Measurements from ENCODE around the gene CACNA1I.

The CACNA1I gene

GRCh38 chr22:39724390-39724789 is 153.8 kb downstream of the CACNA1I start:
- H3K36me3 ChIP-seq (ENCODE audit: control insufficient read depth, insufficient read depth, low read length) = no peaks in the 10 kb centered on the region
- no peak overlapping the region for H3K27ac ChIP-seq (ENCODE audit: insufficient read depth, low read length, poor library complexity, severe bottlenecking)
- no peak overlapping the region for H3K4me3 ChIP-seq (ENCODE audit: insufficient read depth, low read depth, low read length, poor library complexity, severe bottlenecking)
- no peaks in the 10 kb centered on the region for H3K27me3 ChIP-seq (replicated peaks; ENCODE audit: control insufficient read depth, insufficient read depth, low read length, poor library complexity, severe bottlenecking)
- no peak for DNase-seq
- no peaks in the 10 kb centered on the region for H3K4me1 ChIP-seq (ENCODE audit: control insufficient read depth, insufficient read depth, low read length, poor library complexity, severe bottlenecking)
- H3K9me3 ChIP-seq (ENCODE audit: control insufficient read depth, low read length) = no peaks in the 10 kb centered on the region

GRCh38 chr22:39724857-39725256 is 154.3 kb downstream of the CACNA1I start:
- no peaks in the 10 kb centered on the region for H3K36me3 ChIP-seq (ENCODE audit: control insufficient read depth, insufficient read depth, low read length)
- H3K4me3 ChIP-seq (ENCODE audit: insufficient read depth, low read depth, low read length, poor library complexity, severe bottlenecking) = no peak overlapping the region
- no peak for DNase-seq
- H3K4me1 ChIP-seq (ENCODE audit: control insufficient read depth, insufficient read depth, low read length, poor library complexity, severe bottlenecking) = no peaks in the 10 kb centered on the region
- no peaks in the 10 kb centered on the region for H3K9me3 ChIP-seq (ENCODE audit: control insufficient read depth, low read length)
- no peaks in the 10 kb centered on the region for H3K27me3 ChIP-seq (replicated peaks; ENCODE audit: control insufficient read depth, insufficient read depth, low read length, poor library complexity, severe bottlenecking)
- no peak overlapping the region for H3K27ac ChIP-seq (ENCODE audit: insufficient read depth, low read length, poor library complexity, severe bottlenecking)

GRCh38 chr22:39725351-39726035 is 154.9 kb downstream of the CACNA1I start:
- H3K27me3 ChIP-seq (replicated peaks; ENCODE audit: control insufficient read depth, insufficient read depth, low read length, poor library complexity, severe bottlenecking) = no peaks in the 10 kb centered on the region
- H3K4me1 ChIP-seq (ENCODE audit: control insufficient read depth, insufficient read depth, low read length, poor library complexity, severe bottlenecking) = no peaks in the 10 kb centered on the region
- DNase-seq = no peak
- no peaks in the 10 kb centered on the region for H3K36me3 ChIP-seq (ENCODE audit: control insufficient read depth, insufficient read depth, low read length)
- no peak overlapping the region for H3K4me3 ChIP-seq (ENCODE audit: insufficient read depth, low read depth, low read length, poor library complexity, severe bottlenecking)
- no peak overlapping the region for H3K27ac ChIP-seq (ENCODE audit: insufficient read depth, low read length, poor library complexity, severe bottlenecking)
- H3K9me3 ChIP-seq (ENCODE audit: control insufficient read depth, low read length) = no peaks in the 10 kb centered on the region

- Histone ChIP-seq H3K27ac (ENCODE audit: insufficient read depth, low read length, poor library complexity, severe bottlenecking) (no peak overlapping the region), H3K36me3 (ENCODE audit: control insufficient read depth, insufficient read depth, low read length) (no peaks in the 10 kb centered on the region), H3K9me3 (ENCODE audit: control insufficient read depth, low read length) (no peaks in the 10 kb centered on the region), H3K4me1 (ENCODE audit: control insufficient read depth, insufficient read depth, low read length, poor library complexity, severe bottlenecking) (no peaks in the 10 kb centered on the region), H3K27me3 (replicated peaks; ENCODE audit: control insufficient read depth, insufficient read depth, low read length, poor library complexity, severe bottlenecking) (no peaks in the 10 kb centered on the region), H3K4me3 (ENCODE audit: insufficient read depth, low read depth, low read length, poor library complexity, severe bottlenecking) (no peak overlapping the region)
- no peak for DNase-seq
Observed at GRCh38 chr22:39727541-39727940, 157.0 kb downstream of the CACNA1I start.

- Histone ChIP-seq H3K27me3 (replicated peaks; ENCODE audit: control insufficient read depth, insufficient read depth, low read length, poor library complexity, severe bottlenecking) (no peaks in the 10 kb centered on the region), H3K4me3 (ENCODE audit: insufficient read depth, low read depth, low read length, poor library complexity, severe bottlenecking) (no peak overlapping the region), H3K27ac (ENCODE audit: insufficient read depth, low read length, poor library complexity, severe bottlenecking) (no peak overlapping the region), H3K9me3 (ENCODE audit: control insufficient read depth, low read length) (no peaks in the 10 kb centered on the region), H3K36me3 (ENCODE audit: control insufficient read depth, insufficient read depth, low read length) (no peaks in the 10 kb centered on the region), H3K4me1 (ENCODE audit: control insufficient read depth, insufficient read depth, low read length, poor library complexity, severe bottlenecking) (no peaks in the 10 kb centered on the region)
- DNase-seq = no peak
Observed at GRCh38 chr22:39728236-39728860, 157.8 kb downstream of the CACNA1I start.

- no peaks in the 10 kb centered on the region for H3K27me3 ChIP-seq (replicated peaks; ENCODE audit: control insufficient read depth, insufficient read depth, low read length, poor library complexity, severe bottlenecking)
- no peaks in the 10 kb centered on the region for H3K36me3 ChIP-seq (ENCODE audit: control insufficient read depth, insufficient read depth, low read length)
- no peak for DNase-seq
Observed at GRCh38 chr22:39729141-39729934, 158.8 kb downstream of the CACNA1I start.

GRCh38 chr22:39731481-39731880 is 160.9 kb downstream of the CACNA1I start:
- H3K4me3 ChIP-seq (ENCODE audit: insufficient read depth, low read depth, low read length, poor library complexity, severe bottlenecking) = no peak overlapping the region
- no peaks in the 10 kb centered on the region for H3K9me3 ChIP-seq (ENCODE audit: control insufficient read depth, low read length)
- H3K27me3 ChIP-seq (replicated peaks; ENCODE audit: control insufficient read depth, insufficient read depth, low read length, poor library complexity, severe bottlenecking) = no peaks in the 10 kb centered on the region
- DNase-seq = no peak
- no peak overlapping the region for H3K27ac ChIP-seq (ENCODE audit: insufficient read depth, low read length, poor library complexity, severe bottlenecking)
- H3K4me1 ChIP-seq (ENCODE audit: control insufficient read depth, insufficient read depth, low read length, poor library complexity, severe bottlenecking) = no peaks in the 10 kb centered on the region
- H3K36me3 ChIP-seq (ENCODE audit: control insufficient read depth, insufficient read depth, low read length) = no peaks in the 10 kb centered on the region

More at GRCh38 chr22:39729141-39729934, 158.8 kb downstream of the CACNA1I start:
- Histone ChIP-seq H3K9me3 (ENCODE audit: control insufficient read depth, low read length) (no peaks in the 10 kb centered on the region), H3K4me3 (ENCODE audit: insufficient read depth, low read depth, low read length, poor library complexity, severe bottlenecking) (no peak overlapping the region), H3K4me1 (ENCODE audit: control insufficient read depth, insufficient read depth, low read length, poor library complexity, severe bottlenecking) (no peaks in the 10 kb centered on the region), H3K27ac (ENCODE audit: insufficient read depth, low read length, poor library complexity, severe bottlenecking) (no peak overlapping the region)

GRCh38 chr22:39731881-39732555 is 161.5 kb downstream of the CACNA1I start:
- no peaks in the 10 kb centered on the region for H3K4me1 ChIP-seq (ENCODE audit: control insufficient read depth, insufficient read depth, low read length, poor library complexity, severe bottlenecking)
- no peak overlapping the region for H3K4me3 ChIP-seq (ENCODE audit: insufficient read depth, low read depth, low read length, poor library complexity, severe bottlenecking)
- no peaks in the 10 kb centered on the region for H3K9me3 ChIP-seq (ENCODE audit: control insufficient read depth, low read length)
- H3K36me3 ChIP-seq (ENCODE audit: control insufficient read depth, insufficient read depth, low read length) = no peaks in the 10 kb centered on the region
- no peak overlapping the region for H3K27ac ChIP-seq (ENCODE audit: insufficient read depth, low read length, poor library complexity, severe bottlenecking)
- no peaks in the 10 kb centered on the region for H3K27me3 ChIP-seq (replicated peaks; ENCODE audit: control insufficient read depth, insufficient read depth, low read length, poor library complexity, severe bottlenecking)
- DNase-seq = no peak

- Histone ChIP-seq H3K27me3 (replicated peaks; ENCODE audit: control insufficient read depth, insufficient read depth, low read length, poor library complexity, severe bottlenecking) (no peaks in the 10 kb centered on the region), H3K4me1 (ENCODE audit: control insufficient read depth, insufficient read depth, low read length, poor library complexity, severe bottlenecking) (no peaks in the 10 kb centered on the region), H3K36me3 (ENCODE audit: control insufficient read depth, insufficient read depth, low read length) (no peaks in the 10 kb centered on the region), H3K4me3 (ENCODE audit: insufficient read depth, low read depth, low read length, poor library complexity, severe bottlenecking) (no peak overlapping the region), H3K27ac (ENCODE audit: insufficient read depth, low read length, poor library complexity, severe bottlenecking) (no peak overlapping the region), H3K9me3 (ENCODE audit: control insufficient read depth, low read length) (no peaks in the 10 kb centered on the region)
- DNase-seq = no peak
Observed at GRCh38 chr22:39732625-39733024, 162.1 kb downstream of the CACNA1I start.
